Measurements from ENCODE around the gene STBD1. TPM values are rescaled to one million over a fixed set of nuclear protein-coding genes. Genes with fewer than 3 reads are reported as not detected.
"Not testable (repeated sequence)": the region's sequence is repeated elsewhere in the genome, so short reads cannot be mapped to it uniquely, and the experiment has no call there.

Gene STBD1
- total RNA-seq, 2 experiments from 2014 or later, result 0.63 to 0.67 TPM

DNA sequence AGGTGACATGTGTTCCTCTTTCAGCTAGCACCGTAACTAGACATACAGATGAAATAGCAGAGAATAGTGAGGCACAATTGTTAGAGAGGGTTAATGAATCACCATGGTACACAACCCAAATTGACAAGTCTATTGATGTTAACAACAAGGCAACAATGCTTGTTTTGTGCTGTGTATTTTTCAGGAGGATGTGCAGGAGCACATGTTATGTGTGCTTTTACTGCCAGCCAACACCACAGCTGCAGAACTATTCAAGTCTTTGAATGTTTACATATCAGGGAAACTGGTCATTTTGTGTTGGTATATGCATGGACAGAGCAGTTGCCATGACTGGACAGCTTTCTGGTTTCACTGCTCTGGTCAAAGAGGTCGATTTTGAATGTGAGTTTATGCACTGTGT is 32.8 kb downstream of the STBD1 start:
- CTCF ChIA-PET, result interaction anchor here (0.6 to 2.6 kb wide), 2 partner anchors 39 to 160 kb away, joined by 5 to 8 read pairs; no protein-coding TSS in a partner anchor
- no peaks in the 10 kb centered on the region for H3K36me3 Mint-ChIP-seq

DNA sequence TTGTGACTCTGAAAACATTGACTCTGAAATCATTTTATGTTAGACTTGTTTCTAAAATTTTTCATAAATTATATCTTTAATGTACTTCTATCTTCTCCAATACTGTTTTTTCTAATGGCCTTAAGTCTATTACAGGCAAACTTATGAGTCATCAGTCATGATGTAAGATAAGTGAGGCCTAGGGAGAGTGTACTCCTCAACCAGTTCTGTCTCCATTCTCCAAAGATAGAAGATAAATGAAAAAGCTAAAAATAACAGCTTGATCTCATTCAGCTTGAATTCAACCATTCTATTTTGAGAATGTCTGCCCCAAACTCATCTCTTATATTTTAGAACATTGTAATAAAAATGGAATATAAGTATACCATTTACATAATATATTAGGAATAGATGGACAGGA is 34.5 kb downstream of the STBD1 start:
- Mint-ChIP-seq H3K4me1 (ENCODE audit: low read depth) (no peaks in the 10 kb centered on the region), H3K36me3 (no peaks in the 10 kb centered on the region), H3K27me3 (peaks cover 2% of the 10 kb centered on the region), H3K4me3 (no peak overlapping the region), H3K27ac (no peak overlapping the region), H3K9me3 (no peaks in the 10 kb centered on the region)
- intact Hi-C loops (cut with micrococcal nuclease), result no loop called here
- ChIA-PET CTCF (interaction anchor here (2.5 kb wide), 1 partner anchor 36 kb away, joined by 6 read pairs; no protein-coding TSS in a partner anchor), POLR2A (no interaction called here)
- DNase-seq, result no peak

More for the DNA sequence above, 32.8 kb downstream of the STBD1 start:
- no peak overlapping the region for H3K27ac Mint-ChIP-seq
- POLR2A ChIA-PET, result no interaction called here
- no peak for DNase-seq
- no peaks in the 10 kb centered on the region for H3K9me3 Mint-ChIP-seq
- no peaks in the 10 kb centered on the region for H3K27me3 Mint-ChIP-seq
- no peak overlapping the region for H3K4me3 Mint-ChIP-seq
- no peaks in the 10 kb centered on the region for H3K4me1 Mint-ChIP-seq (ENCODE audit: low read depth)
- intact Hi-C loops (cut with micrococcal nuclease), result no loop called here

DNA sequence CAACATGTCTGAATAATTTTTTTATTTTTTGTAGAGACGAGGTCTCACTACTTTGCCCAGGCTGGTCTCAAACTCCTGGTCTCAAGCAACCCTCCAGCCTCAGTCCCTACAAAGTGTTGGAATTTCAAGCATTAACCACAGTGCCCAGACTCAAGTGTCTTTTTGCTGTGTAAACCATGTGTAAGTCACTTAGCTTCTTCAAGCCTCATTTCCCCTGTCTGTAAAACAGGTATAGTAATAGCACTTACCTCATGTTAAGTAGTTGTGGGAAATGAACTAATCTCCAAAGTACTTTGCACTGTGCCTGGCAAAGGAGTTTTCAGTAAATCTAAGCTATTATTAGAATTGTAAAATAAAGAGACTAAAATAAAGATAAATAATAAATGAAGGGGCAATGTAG is 35.7 kb downstream of the STBD1 start:
- ChIA-PET CTCF (interaction anchor here (2.5 kb wide), 1 partner anchor 35 kb away, joined by 6 read pairs; no protein-coding TSS in a partner anchor), POLR2A (no interaction called here)
- peaks cover 3% of the 10 kb centered on the region for H3K9me3 Mint-ChIP-seq
- H3K27ac Mint-ChIP-seq, result no peak overlapping the region
- intact Hi-C loops (cut with micrococcal nuclease), result no loop called here
- H3K4me1 Mint-ChIP-seq (ENCODE audit: low read depth), result no peaks in the 10 kb centered on the region
- no peak overlapping the region for H3K4me3 Mint-ChIP-seq
- H3K36me3 Mint-ChIP-seq, result no peaks in the 10 kb centered on the region
- H3K27me3 Mint-ChIP-seq, result peaks cover 2% of the 10 kb centered on the region
- DNase-seq, result no peak

DNA sequence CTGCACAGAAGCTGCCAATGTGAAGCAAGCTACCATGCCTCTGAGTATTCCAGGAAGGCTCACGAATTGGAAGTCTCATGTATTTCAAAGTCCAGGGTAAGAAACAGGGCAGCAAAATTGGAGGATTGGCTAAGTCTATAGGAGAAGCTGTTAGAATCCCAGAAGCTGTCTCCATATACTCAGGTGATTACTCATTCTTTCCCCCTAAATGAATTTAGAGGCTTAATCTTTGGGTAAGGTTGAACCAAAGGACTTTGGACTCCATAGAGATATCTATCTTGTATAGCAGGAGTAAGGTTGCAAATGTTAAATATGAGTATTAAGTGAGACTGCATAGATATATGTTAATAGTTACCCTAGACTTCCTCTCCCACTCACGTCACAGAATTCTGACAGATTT is 36.3 kb downstream of the STBD1 start:
- ChIA-PET CTCF (interaction anchor here (2.5 kb wide), 1 partner anchor 35 kb away, joined by 6 read pairs; no protein-coding TSS in a partner anchor), POLR2A (no interaction called here)
- Mint-ChIP-seq H3K4me3 (no peak overlapping the region), H3K4me1 (ENCODE audit: low read depth) (no peaks in the 10 kb centered on the region), H3K27me3 (peaks cover 2% of the 10 kb centered on the region), H3K36me3 (peaks cover 4% of the 10 kb centered on the region), H3K27ac (no peak overlapping the region), H3K9me3 (peaks cover 9% of the 10 kb centered on the region)
- DNase-seq, result no peak
- intact Hi-C loops (cut with micrococcal nuclease), result no loop called here

DNA sequence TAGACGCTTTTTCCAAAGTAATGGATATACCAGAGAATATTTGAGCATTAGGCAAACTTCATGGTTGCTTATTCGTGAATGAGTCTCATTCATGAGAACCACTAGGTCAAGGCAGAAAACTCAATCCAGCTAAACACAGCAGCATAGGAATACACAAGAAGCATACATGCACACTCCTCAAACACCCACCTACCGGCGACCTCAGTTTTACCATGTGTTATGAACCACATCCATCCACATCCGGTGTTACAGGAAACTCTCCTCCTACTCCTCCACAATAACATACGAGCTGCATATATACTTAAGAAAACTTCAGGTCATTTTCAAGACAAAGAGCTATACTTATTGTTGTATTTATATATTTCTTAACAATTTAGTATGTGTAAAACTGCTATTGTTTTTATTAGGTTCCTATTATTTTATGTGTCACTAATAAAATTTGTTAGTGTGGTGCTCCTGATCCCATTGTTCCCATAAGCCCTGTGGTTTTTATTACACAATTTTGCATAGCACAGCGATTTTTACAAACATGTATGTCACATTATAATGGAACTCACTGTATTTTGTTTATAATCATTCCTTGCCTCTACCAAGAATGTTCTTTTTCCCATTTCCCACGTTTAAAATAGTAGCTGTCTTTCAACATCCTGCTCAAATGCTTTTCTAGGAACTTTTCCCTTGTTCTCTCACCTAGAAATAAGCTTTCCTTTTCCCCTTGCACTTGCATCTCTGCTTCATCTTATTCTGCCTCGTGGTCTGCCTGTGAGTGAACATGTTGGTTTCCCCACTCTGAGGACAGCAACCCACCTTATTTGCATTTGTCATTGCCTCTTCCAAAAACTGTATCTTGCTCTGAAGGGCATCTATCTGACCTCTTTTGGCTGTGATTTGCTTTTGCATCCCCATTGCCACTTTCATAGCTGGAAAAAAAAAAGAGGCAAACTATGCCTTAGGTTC is 48.3 kb downstream of the STBD1 start:
- intact Hi-C loops (cut with micrococcal nuclease), result loop anchor here (2.0 kb wide), 1 partner anchor 50 kb away; no protein-coding TSS in a partner anchor
- ChIA-PET POLR2A (no interaction called here), CTCF (interaction anchor here (0.6 to 2.8 kb wide), 5 partner anchors 12 to 175 kb away, joined by 3 to 10 read pairs (median 4); no protein-coding TSS in a partner anchor)
- Mint-ChIP-seq H3K27me3 (no peaks in the 10 kb centered on the region), H3K27ac (no peak overlapping the region), H3K9me3 (peaks cover 24% of the 10 kb centered on the region), H3K36me3 (peaks cover 8% of the 10 kb centered on the region), H3K4me1 (ENCODE audit: low read depth) (peaks cover 10% of the 10 kb centered on the region), H3K4me3 (no peak overlapping the region)
- peak; percentile 49 for DNase-seq

DNA sequence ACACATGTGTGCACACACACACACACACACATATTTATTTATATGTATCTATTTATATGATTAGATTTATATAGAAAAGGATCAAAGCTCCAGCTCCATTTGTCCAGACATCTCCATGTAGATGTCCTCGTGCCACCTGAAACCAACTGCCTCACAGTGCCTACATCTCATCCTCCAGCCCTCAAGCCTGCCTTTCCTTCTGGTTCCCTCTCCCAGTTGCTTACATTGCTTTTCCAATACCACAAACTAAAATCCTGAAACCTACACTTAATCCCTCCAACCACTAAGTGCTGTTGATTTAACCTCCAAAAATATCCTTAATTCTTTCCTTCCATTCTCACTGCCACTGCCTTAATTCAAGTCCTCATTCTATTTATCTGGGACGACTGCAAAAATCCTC is 51.4 kb downstream of the STBD1 start:
- POLR2A ChIA-PET, result no interaction called here
- no peak for DNase-seq
- peaks cover 10% of the 10 kb centered on the region for H3K4me1 Mint-ChIP-seq (ENCODE audit: low read depth)
- intact Hi-C loops (cut with micrococcal nuclease), result no loop called here
- no peaks in the 10 kb centered on the region for H3K27me3 Mint-ChIP-seq
- H3K27ac Mint-ChIP-seq, result no peak overlapping the region
- CTCF ChIA-PET, result no interaction called here
- H3K36me3 Mint-ChIP-seq, result peaks cover 10% of the 10 kb centered on the region
- no peak overlapping the region for H3K4me3 Mint-ChIP-seq
- H3K9me3 Mint-ChIP-seq, result peaks cover 34% of the 10 kb centered on the region

DNA sequence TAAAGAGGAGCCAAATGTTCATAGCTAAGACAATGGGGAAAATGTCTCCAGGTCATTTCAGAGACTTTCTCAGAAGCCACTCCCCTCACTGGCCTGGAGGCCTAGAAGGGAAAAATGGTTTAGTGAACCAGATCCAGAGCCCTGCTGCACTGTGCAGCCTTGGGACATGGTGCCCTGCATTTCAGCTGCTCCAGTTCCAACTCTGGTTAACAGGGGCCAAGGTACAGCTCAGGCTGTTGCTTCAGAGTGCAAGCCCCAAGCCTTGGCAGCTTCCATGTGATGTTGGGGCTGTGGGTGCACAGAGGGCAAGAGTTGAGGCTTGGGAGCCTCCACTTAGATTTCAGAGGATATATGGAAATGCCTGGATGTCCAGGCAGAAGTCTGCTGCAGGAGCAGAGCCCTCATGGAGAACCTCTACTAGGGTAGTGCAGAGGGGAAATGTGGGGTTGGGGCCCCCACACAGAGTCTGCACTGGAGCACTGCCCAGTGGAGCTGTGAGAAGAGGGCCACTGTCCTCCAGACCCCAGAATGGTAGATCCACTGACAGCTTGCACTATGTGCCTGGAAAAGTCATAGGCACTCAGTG is 53.4 kb downstream of the STBD1 start:
- DNase-seq; intact Hi-C loops (cut with micrococcal nuclease); H3K4me1 Mint-ChIP-seq (ENCODE audit: low read depth); CTCF ChIA-PET; H3K27me3 Mint-ChIP-seq; H3K4me3 Mint-ChIP-seq; POLR2A ChIA-PET; H3K27ac Mint-ChIP-seq: not testable (repeated sequence)
- Mint-ChIP-seq H3K9me3 (peaks cover 34% of the 10 kb centered on the region), H3K36me3 (peaks cover 10% of the 10 kb centered on the region)

Other genes starting within 250 kb of the STBD1 start
- under 1 TPM in 1 of 2 experiments, not detected in 1; 0.36 TPM for gene ART3, start 232.0 kb upstream of the STBD1 start, total RNA-seq
- 10 to 100 TPM; 51.3 to 55.9 TPM for gene NUP54, start 158.3 kb upstream of the STBD1 start, total RNA-seq
- 1 to 10 TPM; 7.0 to 8.2 TPM for gene SCARB2, start 92.9 kb upstream of the STBD1 start, total RNA-seq
- gene FAM47E, start 55.0 kb upstream of the STBD1 start, total RNA-seq, result not detected
- not detected for gene CCDC158, start 114.4 kb downstream of the STBD1 start, total RNA-seq
- gene SHROOM3, start 128.5 kb downstream of the STBD1 start, total RNA-seq, result not detected